OCI-LY3 (cell line): Measurements from ENCODE around the gene PCED1B.

Experiments
- H2AFZ ChIP-seq: fragments of 200-600, 300-600 bp; shearing (Covaris generic); 2 replicates; pipeline ENCODE4 v1.6.0; 2014; ENCODE audit warnings: antibody characterized with exemption, low read depth, low read length
- H3K27ac ChIP-seq: fragments of 200-600, 300-600 bp; sonication (generic); 2 replicates; pipeline ENCODE4 v1.5.1; 2014; ENCODE audit warnings: mild to moderate bottlenecking, low read length, moderate library complexity, mixed read lengths
- H3K27me3 ChIP-seq: fragments of 200-600, 300-600 bp; sonication (generic); 2 replicates; pipeline ENCODE4 v1.6.1; 2014; ENCODE audit warnings: low read depth, low read length, mixed read lengths
- H3K36me3 ChIP-seq: fragments of 200-600, 300-600 bp; sonication (generic); replicated peaks from 2 replicates; pipeline ENCODE3; 2014; ENCODE audit warnings: low read depth, low read length, mixed read lengths
- H3K4me1 ChIP-seq: fragments of 300-600, 200-600 bp; sonication (generic); 2 replicates; pipeline ENCODE4 v1.6.1; 2014; ENCODE audit warnings: low read length, mixed read lengths
- H3K4me2 ChIP-seq: fragments of 200-600, 300-600 bp; sonication (generic); 2 replicates; pipeline ENCODE4 v1.6.1; 2014; ENCODE audit warnings: low read length, mixed read lengths
- H3K4me3 ChIP-seq: fragments of 300-600, 200-600 bp; sonication (generic); 2 replicates; pipeline ENCODE4 v1.5.1; 2014; ENCODE audit warnings: antibody characterized with exemption, mild to moderate bottlenecking, low read length, moderate library complexity
- H3K79me2 ChIP-seq: fragments of 300-600, 200-600 bp; shearing (Covaris generic); 2 replicates; pipeline ENCODE4 v1.6.1; 2014; ENCODE audit warnings: mild to moderate bottlenecking, low read length, mixed read lengths
- H3K9ac ChIP-seq: fragments of 300-600, 200-600 bp; shearing (Covaris generic); 2 replicates; pipeline ENCODE4 v1.6.0; 2014; ENCODE audit warnings: mild to moderate bottlenecking, low read length, moderate library complexity
- H3K9me3 ChIP-seq: fragments of 200-600, 300-600 bp; shearing (Covaris generic); 2 replicates; pipeline ENCODE4 v1.6.1; 2014; ENCODE audit warnings: low read length, mixed read lengths; ENCODE audit not compliant: insufficient read depth
- H4K20me1 ChIP-seq: fragments of 200-600, 300-600 bp; sonication (generic); 2 replicates; pipeline ENCODE4 v1.6.1; 2016; ENCODE audit warnings: low read length, mixed read lengths; ENCODE audit not compliant: insufficient read depth
- EZH2phosphoT487 ChIP-seq: fragments of 200-600 bp; shearing (Covaris generic); IDR thresholded peaks from 2 replicates; pipeline ENCODE4 v1.6.1; 2018; ENCODE audit warnings: antibody characterized with exemption, mixed run types, low read depth
- TF ChIP-seq, protein P1 (sequence below): fragments of 200-600, 300-600 bp; sonication (generic); IDR thresholded peaks from 2 replicates; pipeline ENCODE4 v1.5.1; 2014; ENCODE audit warnings: antibody characterized with exemption, low read length, low read depth

The PCED1B gene

DNA sequence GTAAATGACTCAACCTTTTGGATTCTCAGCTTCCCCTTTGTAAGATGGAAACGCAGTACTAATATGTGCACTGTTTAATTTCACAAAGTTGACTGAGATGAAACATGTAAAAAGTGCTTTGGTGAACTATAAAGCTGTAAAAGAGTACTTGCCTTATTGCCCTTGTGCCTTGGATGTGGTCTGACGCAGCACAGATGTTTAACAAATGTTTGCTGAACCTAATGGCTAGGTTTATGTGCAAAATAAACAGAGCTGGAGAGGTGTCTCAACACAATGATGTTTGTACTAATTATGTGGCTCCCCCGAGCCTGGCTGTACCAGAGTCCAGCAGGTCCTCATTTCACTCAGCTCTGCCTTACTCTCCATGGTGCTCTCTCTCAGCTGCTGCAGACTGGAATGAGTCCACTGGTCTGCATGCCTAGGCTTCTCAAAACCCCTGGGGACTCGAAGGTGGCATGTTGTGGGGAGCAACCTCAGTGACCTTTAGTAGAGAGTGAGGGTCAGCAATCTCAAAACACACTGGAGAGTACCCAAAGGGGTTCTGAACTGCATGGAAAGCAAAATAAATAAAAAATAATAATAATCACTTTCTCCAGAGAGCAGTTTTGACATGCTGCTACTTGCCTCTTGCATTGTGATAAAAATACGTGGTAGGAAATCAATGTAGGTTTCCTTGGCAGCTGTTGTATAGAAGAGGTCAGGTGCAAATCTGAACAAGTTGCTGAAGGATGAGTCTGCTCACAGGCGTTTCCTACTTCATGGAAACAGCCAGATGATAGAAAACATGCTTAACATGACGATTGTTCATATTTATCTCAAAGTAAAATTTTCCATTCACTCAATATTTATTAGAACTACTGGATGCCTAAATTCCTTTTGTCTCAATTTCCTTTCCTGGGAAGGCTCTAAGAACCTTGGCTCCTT, 8.9 kb downstream of the PCED1B start:
- H3K4me3 ChIP-seq = no peak overlapping the region
- no peak overlapping the region for H2AFZ ChIP-seq
- H3K27me3 ChIP-seq = no peaks in the 10 kb centered on the region
- no peaks in the 10 kb centered on the region for H3K9me3 ChIP-seq
- no peaks in the 10 kb centered on the region for H4K20me1 ChIP-seq
- H3K79me2 ChIP-seq = no peaks in the 10 kb centered on the region
- peaks cover 34% of the 10 kb centered on the region for H3K4me1 ChIP-seq
- H3K27ac ChIP-seq = no peak overlapping the region
- no peaks in the 10 kb centered on the region for H3K36me3 ChIP-seq
- H3K4me2 ChIP-seq = no peak overlapping the region
- no peak overlapping the region for H3K9ac ChIP-seq
- TF ChIP-seq, protein P1, sequence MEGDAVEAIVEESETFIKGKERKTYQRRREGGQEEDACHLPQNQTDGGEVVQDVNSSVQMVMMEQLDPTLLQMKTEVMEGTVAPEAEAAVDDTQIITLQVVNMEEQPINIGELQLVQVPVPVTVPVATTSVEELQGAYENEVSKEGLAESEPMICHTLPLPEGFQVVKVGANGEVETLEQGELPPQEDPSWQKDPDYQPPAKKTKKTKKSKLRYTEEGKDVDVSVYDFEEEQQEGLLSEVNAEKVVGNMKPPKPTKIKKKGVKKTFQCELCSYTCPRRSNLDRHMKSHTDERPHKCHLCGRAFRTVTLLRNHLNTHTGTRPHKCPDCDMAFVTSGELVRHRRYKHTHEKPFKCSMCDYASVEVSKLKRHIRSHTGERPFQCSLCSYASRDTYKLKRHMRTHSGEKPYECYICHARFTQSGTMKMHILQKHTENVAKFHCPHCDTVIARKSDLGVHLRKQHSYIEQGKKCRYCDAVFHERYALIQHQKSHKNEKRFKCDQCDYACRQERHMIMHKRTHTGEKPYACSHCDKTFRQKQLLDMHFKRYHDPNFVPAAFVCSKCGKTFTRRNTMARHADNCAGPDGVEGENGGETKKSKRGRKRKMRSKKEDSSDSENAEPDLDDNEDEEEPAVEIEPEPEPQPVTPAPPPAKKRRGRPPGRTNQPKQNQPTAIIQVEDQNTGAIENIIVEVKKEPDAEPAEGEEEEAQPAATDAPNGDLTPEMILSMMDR = no peak
- TF ChIP-seq EZH2phosphoT487 = no peak

DNA sequence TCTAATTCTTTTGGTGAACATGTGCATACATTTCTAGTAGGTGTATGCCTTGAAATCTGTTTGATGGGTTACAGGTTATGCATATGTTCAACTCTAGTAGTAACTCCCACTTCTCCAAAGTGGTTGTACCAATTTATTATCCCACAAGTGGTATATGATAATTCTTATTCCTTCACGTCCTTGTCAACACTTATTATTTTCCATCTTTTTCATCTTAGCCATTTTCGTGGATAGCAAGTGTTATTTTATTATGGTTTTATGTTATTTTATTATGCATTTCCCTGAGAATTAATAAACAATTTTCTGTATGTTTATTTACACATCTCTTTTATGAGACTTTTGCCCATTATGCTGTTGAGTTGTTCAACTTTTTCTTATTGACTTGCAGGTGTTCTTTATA, 11.6 kb downstream of the PCED1B start:
- Histone ChIP-seq H3K4me1 (peaks cover 8% of the 10 kb centered on the region), H3K9ac (no peak overlapping the region), H3K79me2 (no peaks in the 10 kb centered on the region), H4K20me1 (no peaks in the 10 kb centered on the region), H3K27me3 (no peaks in the 10 kb centered on the region), H3K4me2 (no peak overlapping the region), H3K9me3 (no peaks in the 10 kb centered on the region), H3K36me3 (no peaks in the 10 kb centered on the region), H3K27ac (no peak overlapping the region), H2AFZ (no peak overlapping the region), H3K4me3 (no peak overlapping the region)
- TF ChIP-seq, protein P1 = no peak
- no peak for TF ChIP-seq EZH2phosphoT487

DNA sequence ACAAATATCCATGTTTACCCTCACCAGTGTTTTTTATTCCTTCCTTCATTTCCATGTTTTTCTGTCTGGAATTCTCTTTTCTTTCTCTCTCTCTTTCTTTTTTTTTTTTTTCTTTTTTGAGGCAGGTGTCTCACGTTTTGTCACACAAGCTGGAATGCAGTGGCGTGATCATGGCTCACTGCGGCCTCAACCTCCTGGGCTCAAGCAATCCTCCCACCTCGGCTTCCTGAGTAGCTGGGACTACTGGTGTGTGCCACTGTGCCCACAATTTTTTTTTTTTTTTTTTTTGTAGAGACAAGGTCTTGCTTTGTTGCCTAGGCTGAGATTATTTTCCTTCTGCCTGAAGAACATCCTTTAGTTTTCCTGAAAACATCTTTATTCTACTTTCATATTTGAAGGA, 15.4 kb downstream of the PCED1B start:
- Histone ChIP-seq H3K27me3 (no peaks in the 10 kb centered on the region), H4K20me1 (no peaks in the 10 kb centered on the region), H3K4me1 (no peaks in the 10 kb centered on the region), H3K27ac (no peak overlapping the region), H2AFZ (no peak overlapping the region), H3K9me3 (no peaks in the 10 kb centered on the region), H3K4me3 (no peak overlapping the region), H3K9ac (no peak overlapping the region), H3K4me2 (no peak overlapping the region), H3K79me2 (no peaks in the 10 kb centered on the region), H3K36me3 (no peaks in the 10 kb centered on the region)
- TF ChIP-seq EZH2phosphoT487 = no peak
- TF ChIP-seq, protein P1 = no peak

DNA sequence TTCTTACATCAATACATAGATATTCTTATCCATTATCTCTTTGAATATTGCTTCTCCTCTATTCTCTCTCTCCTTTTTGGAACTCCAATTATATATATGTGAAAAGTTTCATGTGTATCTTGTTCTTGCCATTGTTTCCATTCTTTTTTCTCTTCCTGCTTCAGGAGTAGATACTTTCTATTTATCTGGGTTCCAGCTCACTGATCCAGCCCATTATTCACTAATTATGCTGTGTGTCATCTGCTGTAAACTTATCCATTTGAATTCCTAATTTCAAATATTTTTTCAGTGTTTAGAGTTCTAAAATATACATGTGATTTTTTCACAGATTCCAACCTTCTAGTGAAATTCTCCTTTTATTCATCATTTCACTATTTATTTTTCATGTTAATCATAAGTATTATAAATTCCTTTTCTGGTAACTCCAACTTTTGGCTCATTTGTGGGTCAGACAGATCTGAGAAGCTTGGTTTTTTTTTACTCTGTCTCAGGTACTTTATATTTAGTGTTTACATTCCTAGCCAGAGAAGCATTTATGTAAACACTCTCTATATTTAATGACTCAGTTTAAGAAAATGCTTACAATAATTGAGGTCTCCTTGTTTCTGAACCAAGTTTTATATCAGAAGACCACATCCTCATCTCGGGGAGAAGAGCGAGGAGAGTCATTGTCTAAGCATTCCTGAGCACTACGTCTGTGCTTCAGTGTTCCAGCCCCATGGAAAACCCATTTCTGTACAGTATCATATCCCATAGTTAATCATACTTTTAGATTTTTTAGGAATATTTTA, 16.2 kb downstream of the PCED1B start:
- Histone ChIP-seq H3K4me2 (no peak overlapping the region), H3K36me3 (no peaks in the 10 kb centered on the region), H2AFZ (no peak overlapping the region), H3K9me3 (no peaks in the 10 kb centered on the region), H3K4me3 (no peak overlapping the region), H3K27me3 (no peaks in the 10 kb centered on the region), H4K20me1 (no peaks in the 10 kb centered on the region), H3K9ac (no peak overlapping the region), H3K79me2 (no peaks in the 10 kb centered on the region), H3K4me1 (no peaks in the 10 kb centered on the region), H3K27ac (no peak overlapping the region)
- TF ChIP-seq, protein P1 = no peak
- TF ChIP-seq EZH2phosphoT487 = no peak
